Measurements from ENCODE around the gene THEM4.

GRCh38 chr1:151923422-151923821 is 14.1 kb upstream of the THEM4 start:
- TF ChIP-seq POLR2A (IDR thresholded peaks at IDR 0.05) (no peak), CTCF (IDR thresholded peaks at IDR 0.05) (no peak)

Data from testis (tissue), 2 donors.